DND-41 (cell line): ENCODE results near the gene C1R.

ENCODE experiments used
- ATAC-seq: fragments of 200-7000 bp; cut with Tn5 transposase; 3 replicates; pipeline ENCODE4 v1.9.1; 2021; ENCODE audit warnings: low read depth; ENCODE audit not compliant: insufficient read depth
- DNase-seq: peaks from one replicate; pipeline ENCODE4 v3.0.0-alpha.2; 2020
- H2AFZ ChIP-seq: 2 replicates; pipeline ENCODE4 v1.6.0; 2012; ENCODE audit warnings: low read depth, low read length
- H3K27ac ChIP-seq: 2 replicates; pipeline ENCODE4 v1.5.1; 2012; ENCODE audit warnings: low read length, inconsistent platforms
- H3K27me3 ChIP-seq: fragments of 200-600 bp; sonication (generic); 2 replicates; pipeline ENCODE4 v1.6.0; 2012; ENCODE audit warnings: low read length, mild to moderate bottlenecking, inconsistent platforms; ENCODE audit not compliant: insufficient read depth, poor library complexity
- H3K36me3 ChIP-seq: 2 replicates; pipeline ENCODE4 v1.5.1; 2012; ENCODE audit warnings: low read length, inconsistent platforms; ENCODE audit not compliant: insufficient read depth
- H3K4me1 ChIP-seq: 2 replicates; pipeline ENCODE4 v1.5.1; 2012; ENCODE audit warnings: mild to moderate bottlenecking, low read length; ENCODE audit not compliant: insufficient read depth
- H3K4me2 ChIP-seq: 2 replicates; pipeline ENCODE4 v1.6.0; 2012; ENCODE audit warnings: mild to moderate bottlenecking, moderate library complexity, low read length, inconsistent platforms; ENCODE audit not compliant: insufficient read depth
- H3K4me3 ChIP-seq, 2 experiments: fragments of 200-600 bp in 1 of 2; shearing (Covaris generic) in 1 of 2; 2 replicates each; pipeline ENCODE4 v1.5.1; 2012 to 2016; ENCODE audit warnings: inconsistent platforms in 2 of 2, low read length in 2 of 2, mild to moderate bottlenecking in 2 of 2, low read depth in 1 of 2, moderate library complexity in 1 of 2
- H3K79me2 ChIP-seq: 2 replicates; pipeline ENCODE4 v1.6.0; 2012; ENCODE audit warnings: low read length, inconsistent platforms; ENCODE audit not compliant: insufficient read depth
- H3K9ac ChIP-seq: 2 replicates; pipeline ENCODE4 v1.6.0; 2012; ENCODE audit warnings: low read depth, mild to moderate bottlenecking, inconsistent platforms, low read length, moderate library complexity
- H3K9me3 ChIP-seq: 2 replicates; pipeline ENCODE4 v1.5.1; 2012; ENCODE audit warnings: low read length, moderate library complexity, mild to moderate bottlenecking, inconsistent platforms; ENCODE audit not compliant: insufficient read depth, severe bottlenecking
- H4K20me1 ChIP-seq: 2 replicates; pipeline ENCODE4 v1.6.0; 2012; ENCODE audit warnings: low read length; ENCODE audit not compliant: insufficient read depth
- EZH2 ChIP-seq: IDR thresholded peaks from 3 replicates; pipeline ENCODE4 v1.6.1; 2012; ENCODE audit warnings: borderline replicate concordance, low read depth, mild to moderate bottlenecking, moderate library complexity, low read length, inconsistent platforms; ENCODE audit not compliant: severe bottlenecking
- TF ChIP-seq, protein P1 (sequence below): IDR thresholded peaks from 2 replicates; pipeline ENCODE4 v1.5.1; 2012; ENCODE audit warnings: borderline replicate concordance, low read length, moderate library complexity, mild to moderate bottlenecking; ENCODE audit not compliant: poor library complexity, severe bottlenecking; ENCODE audit errors: extremely low read depth

Gene C1R

GRCh38 chr12:7072554-7072953, 19.7 kb downstream of the C1R start:
- ATAC-seq = no peak
- no peaks in the 10 kb centered on the region for H3K36me3 ChIP-seq
- no peaks in the 10 kb centered on the region for H4K20me1 ChIP-seq
- H3K4me3 ChIP-seq = no peak overlapping the region
- H3K9me3 ChIP-seq = no peaks in the 10 kb centered on the region
- H3K9ac ChIP-seq = no peak overlapping the region
- no peak for TF ChIP-seq EZH2
- TF ChIP-seq, protein P1, sequence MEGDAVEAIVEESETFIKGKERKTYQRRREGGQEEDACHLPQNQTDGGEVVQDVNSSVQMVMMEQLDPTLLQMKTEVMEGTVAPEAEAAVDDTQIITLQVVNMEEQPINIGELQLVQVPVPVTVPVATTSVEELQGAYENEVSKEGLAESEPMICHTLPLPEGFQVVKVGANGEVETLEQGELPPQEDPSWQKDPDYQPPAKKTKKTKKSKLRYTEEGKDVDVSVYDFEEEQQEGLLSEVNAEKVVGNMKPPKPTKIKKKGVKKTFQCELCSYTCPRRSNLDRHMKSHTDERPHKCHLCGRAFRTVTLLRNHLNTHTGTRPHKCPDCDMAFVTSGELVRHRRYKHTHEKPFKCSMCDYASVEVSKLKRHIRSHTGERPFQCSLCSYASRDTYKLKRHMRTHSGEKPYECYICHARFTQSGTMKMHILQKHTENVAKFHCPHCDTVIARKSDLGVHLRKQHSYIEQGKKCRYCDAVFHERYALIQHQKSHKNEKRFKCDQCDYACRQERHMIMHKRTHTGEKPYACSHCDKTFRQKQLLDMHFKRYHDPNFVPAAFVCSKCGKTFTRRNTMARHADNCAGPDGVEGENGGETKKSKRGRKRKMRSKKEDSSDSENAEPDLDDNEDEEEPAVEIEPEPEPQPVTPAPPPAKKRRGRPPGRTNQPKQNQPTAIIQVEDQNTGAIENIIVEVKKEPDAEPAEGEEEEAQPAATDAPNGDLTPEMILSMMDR = no peak
- no peak for DNase-seq
- H3K4me1 ChIP-seq = no peaks in the 10 kb centered on the region
- no peak overlapping the region for H3K4me2 ChIP-seq
- H3K27ac ChIP-seq = no peak overlapping the region
- no peak overlapping the region for H2AFZ ChIP-seq
- no peaks in the 10 kb centered on the region for H3K79me2 ChIP-seq
- peaks cover 21% of the 10 kb centered on the region for H3K27me3 ChIP-seq

DNA sequence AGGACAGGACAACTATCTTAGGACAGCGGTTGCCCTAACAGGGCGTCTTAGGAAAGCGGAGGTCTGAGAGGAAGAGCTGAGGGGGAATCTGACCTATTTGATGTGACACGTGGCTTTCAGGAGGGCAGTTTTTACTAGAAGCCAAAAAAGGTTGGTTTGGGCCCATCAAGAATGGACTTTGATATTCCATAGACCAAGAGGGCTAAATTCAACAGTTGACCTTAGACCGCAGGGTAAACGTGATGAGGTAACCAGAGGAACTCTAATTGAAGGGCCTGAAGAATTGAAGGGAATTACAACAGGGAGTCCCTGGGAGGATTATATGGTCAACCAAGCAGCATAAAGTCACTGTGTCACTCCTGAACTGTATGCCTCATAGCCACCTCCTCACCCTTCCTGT, 20.2 kb downstream of the C1R start:
- no peak overlapping the region for H3K4me3 ChIP-seq
- no peaks in the 10 kb centered on the region for H3K4me1 ChIP-seq
- no peak overlapping the region for H3K9ac ChIP-seq
- TF ChIP-seq EZH2 = no peak
- TF ChIP-seq, protein P1 = no peak
- DNase-seq = no peak
- no peaks in the 10 kb centered on the region for H4K20me1 ChIP-seq
- H3K9me3 ChIP-seq = no peaks in the 10 kb centered on the region
- no peak overlapping the region for H3K27ac ChIP-seq
- H3K36me3 ChIP-seq = no peaks in the 10 kb centered on the region
- no peaks in the 10 kb centered on the region for H3K79me2 ChIP-seq
- peaks cover 21% of the 10 kb centered on the region for H3K27me3 ChIP-seq
- ATAC-seq = no peak
- no peak overlapping the region for H3K4me2 ChIP-seq
- H2AFZ ChIP-seq = no peak overlapping the region

GRCh38 chr12:7069386-7069785, 22.9 kb downstream of the C1R start:
- ATAC-seq (no peak), DNase-seq (no peak)
- H3K27me3 ChIP-seq = peaks cover 19% of the 10 kb centered on the region
- H3K4me2 ChIP-seq = no peak overlapping the region
- no peak overlapping the region for H3K9ac ChIP-seq
- H3K79me2 ChIP-seq = no peaks in the 10 kb centered on the region
- no peaks in the 10 kb centered on the region for H3K4me1 ChIP-seq
- H3K27ac ChIP-seq = no peak overlapping the region
- no peaks in the 10 kb centered on the region for H4K20me1 ChIP-seq
- no peak overlapping the region for H2AFZ ChIP-seq
- H3K9me3 ChIP-seq = no peaks in the 10 kb centered on the region
- H3K4me3 ChIP-seq = no peak overlapping the region
- TF ChIP-seq, protein P1 = no peak
- TF ChIP-seq EZH2 = no peak
- no peaks in the 10 kb centered on the region for H3K36me3 ChIP-seq

GRCh38 chr12:7068994-7069346, 23.3 kb downstream of the C1R start:
- TF ChIP-seq, protein P1 = no peak
- TF ChIP-seq EZH2 = no peak
- Histone ChIP-seq H4K20me1 (no peaks in the 10 kb centered on the region), H3K4me2 (no peak overlapping the region), H3K4me1 (no peaks in the 10 kb centered on the region), H3K27me3 (peaks cover 19% of the 10 kb centered on the region), H3K36me3 (no peaks in the 10 kb centered on the region), H3K27ac (no peak overlapping the region), H3K9me3 (no peaks in the 10 kb centered on the region), H3K79me2 (no peaks in the 10 kb centered on the region), H3K9ac (no peak overlapping the region), H2AFZ (no peak overlapping the region), H3K4me3 (no peak overlapping the region)
- DNase-seq = no peak
- no peak for ATAC-seq
